ENCODE data around the gene CHI3L1. TPM values are rescaled to one million over a fixed set of nuclear protein-coding genes. Genes with fewer than 3 reads are reported as not detected.

Gene CHI3L1
- total RNA-seq, 4 donors from 2014 or later, result 7.3 to 625 (median 33.2) TPM

- no peak for TF ChIP-seq CTCF (IDR thresholded peaks at IDR 0.05; ENCODE audit: low read depth)
These were observed 5.7 kb downstream of the CHI3L1 start for GRCh38 chr1:203180611-203181330.

GRCh38 chr1:203179667-203180005, 6.9 kb downstream of the CHI3L1 start:
- TF ChIP-seq CTCF (IDR thresholded peaks at IDR 0.05; ENCODE audit: low read depth), result no peak

GRCh38 chr1:203178821-203179666, 7.5 kb downstream of the CHI3L1 start:
- no peak for TF ChIP-seq CTCF (IDR thresholded peaks at IDR 0.05; ENCODE audit: low read depth)

GRCh38 chr1:203178083-203178482, 8.4 kb downstream of the CHI3L1 start:
- TF ChIP-seq CTCF (IDR thresholded peaks at IDR 0.05; ENCODE audit: low read depth), result no peak

- TF ChIP-seq CTCF (IDR thresholded peaks at IDR 0.05; ENCODE audit: low read depth), result no peak
These were observed 8.9 kb downstream of the CHI3L1 start for GRCh38 chr1:203177470-203178039.

- TF ChIP-seq CTCF (IDR thresholded peaks at IDR 0.05; ENCODE audit: low read depth), result no peak
These were observed 9.5 kb downstream of the CHI3L1 start for GRCh38 chr1:203177036-203177405.

Measured in subcutaneous adipose tissue (tissue), 4 donors.